PC-3 (cell line): ENCODE measurements around the gene MYL5. TPM values are rescaled to one million over a fixed set of nuclear protein-coding genes. Genes with fewer than 3 reads are reported as not detected.
A peak's percentile ranks its signal among the peaks of the same experiment; 100 is the strongest.

Experiments
- ATAC-seq: fragments of 200-7000 bp; cut with Tn5 transposase; 2 replicates; pipeline ENCODE4 v1.9.1; 2020; ENCODE audit warnings: mild to moderate bottlenecking, moderate library complexity
- BruUV-seq: library from RNA; stranded (reverse); fragments of 400-500 nt; replicated peaks from 2 replicates; lab custom pipeline; 2021; lab: Mats Ljungman, UMichigan
- CTCF ChIA-PET: fragments of 300-600 bp; sonication (Branson Sonifier 250); formaldehyde crosslinking; loops from one replicate; lab custom pipeline; 2022; ENCODE audit warnings: antibody characterized with exemption; lab: Charles Lee
- POLR2A ChIA-PET: fragments of 300-600 bp; sonication (Branson Sonifier 250); formaldehyde crosslinking; loops from one replicate; lab custom pipeline; 2022; ENCODE audit warnings: antibody characterized with exemption; ENCODE audit not compliant: unreplicated experiment; lab: Charles Lee
- DNase-seq: peaks from one replicate; pipeline ENCODE4 v3.0.0-alpha.2; 2015
- H2AFZ ChIP-seq: fragments of 300-600 bp; sonication (generic); 2 replicates; pipeline ENCODE4 v1.6.0; 2016; ENCODE audit warnings: antibody characterized with exemption, low read length
- H3F3A ChIP-seq: fragments of 300-600 bp; sonication (generic); one replicate; pipeline ENCODE4 v1.6.0; 2017; ENCODE audit warnings: antibody characterized with exemption, low read length, control low read depth, mild to moderate bottlenecking; ENCODE audit not compliant: unreplicated experiment
- H3K27ac ChIP-seq: fragments of 300-600 bp; sonication (generic); 2 replicates; pipeline ENCODE4 v1.5.1; 2016; ENCODE audit warnings: mild to moderate bottlenecking, low read length
- H3K27me3 ChIP-seq: fragments of 300-600 bp; sonication (generic); 2 replicates; pipeline ENCODE4 v1.6.1; 2016; ENCODE audit warnings: low read length, mixed read lengths
- H3K36me3 ChIP-seq: fragments of 300-600 bp; sonication (generic); 2 replicates; pipeline ENCODE4 v1.6.1; 2016; ENCODE audit warnings: low read depth, mixed run types, low read length, mixed read lengths
- H3K4me1 ChIP-seq: fragments of 300-600 bp; sonication (generic); 2 replicates; pipeline ENCODE4 v1.5.1; 2016; ENCODE audit warnings: low read length; ENCODE audit not compliant: insufficient read depth
- H3K4me2 ChIP-seq: fragments of 300-600 bp; sonication (generic); 2 replicates; pipeline ENCODE4 v1.6.0; 2016; ENCODE audit warnings: low read length
- H3K4me3 ChIP-seq: fragments of 300-600 bp; sonication (generic); 2 replicates; pipeline ENCODE4 v1.5.1; 2016; ENCODE audit warnings: mild to moderate bottlenecking, low read length, mixed read lengths
- H3K79me2 ChIP-seq: fragments of 300-600 bp; sonication (generic); 2 replicates; pipeline ENCODE4 v1.6.1; 2017; ENCODE audit warnings: low read length, mixed read lengths
- H3K9ac ChIP-seq: fragments of 300-600 bp; sonication (generic); 2 replicates; pipeline ENCODE4 v1.6.0; 2016; ENCODE audit warnings: mild to moderate bottlenecking, low read length
- H3K9me2 ChIP-seq: fragments of 300-600 bp; sonication (generic); replicated peaks from 2 replicates; pipeline ENCODE4 v1.6.1; 2016; ENCODE audit warnings: mixed run types, low read length, mixed read lengths
- H3K9me3 ChIP-seq: fragments of 300-600 bp; sonication (generic); 2 replicates; pipeline ENCODE4 v1.6.1; 2016; ENCODE audit warnings: low read length, mixed read lengths
- H4K20me1 ChIP-seq: fragments of 300-600 bp; sonication (generic); 2 replicates; pipeline ENCODE4 v1.6.1; 2016; ENCODE audit warnings: low read length, mixed read lengths
- EZH2 ChIP-seq: fragments of 300-600 bp; sonication (generic); IDR thresholded peaks from one replicate; pipeline ENCODE4 v1.6.1; 2017; ENCODE audit warnings: antibody characterized with exemption, mild to moderate bottlenecking, low read length; ENCODE audit not compliant: unreplicated experiment
- EZH2phosphoT487 ChIP-seq: fragments of 300-600 bp; sonication (generic); IDR thresholded peaks from 2 replicates; pipeline ENCODE4 v1.6.1; 2018; ENCODE audit warnings: mild to moderate bottlenecking, antibody characterized with exemption, low read length, borderline replicate concordance
- intact Hi-C: fragments of 100-400 bp; cut with micrococcal nuclease; formaldehyde crosslinking; loops from 2 replicates; pipeline ENCODE4 v1.9.0; 2023
- total RNA-seq: library from RNA; depleted of rRNA; stranded (reverse); fragments of >200 nt; gene quantifications from 2 replicates; pipeline ENCODE4 v1.2.3, GENCODE V29; 2014
- TF ChIP-seq, protein P1 (sequence below): fragments of 300-600 bp; sonication (generic); conservative IDR thresholded peaks from 2 replicates; pipeline ENCODE4 v1.5.1; 2017; ENCODE audit warnings: antibody characterized with exemption, low read depth, mild to moderate bottlenecking, low read length

Gene MYL5
- total RNA-seq, 1 experiment from 2014 or later = 15.2 TPM

GRCh38 chr4:683982-684622 lies 9.8 kb downstream of the MYL5 start:
- no peaks in the 10 kb centered on the region for H3K79me2 ChIP-seq
- ATAC-seq = no peak
- no peaks in the 10 kb centered on the region for H3K27me3 ChIP-seq
- H4K20me1 ChIP-seq = no peaks in the 10 kb centered on the region
- peak; percentile 49 for DNase-seq
- H3K36me3 ChIP-seq = no peaks in the 10 kb centered on the region
- intact Hi-C loops = no loop called here
- no peak overlapping the region for H3K9ac ChIP-seq
- no TSS peak for BruUV-seq
- no peak overlapping the region for H3K4me2 ChIP-seq
- TF ChIP-seq, protein P1, sequence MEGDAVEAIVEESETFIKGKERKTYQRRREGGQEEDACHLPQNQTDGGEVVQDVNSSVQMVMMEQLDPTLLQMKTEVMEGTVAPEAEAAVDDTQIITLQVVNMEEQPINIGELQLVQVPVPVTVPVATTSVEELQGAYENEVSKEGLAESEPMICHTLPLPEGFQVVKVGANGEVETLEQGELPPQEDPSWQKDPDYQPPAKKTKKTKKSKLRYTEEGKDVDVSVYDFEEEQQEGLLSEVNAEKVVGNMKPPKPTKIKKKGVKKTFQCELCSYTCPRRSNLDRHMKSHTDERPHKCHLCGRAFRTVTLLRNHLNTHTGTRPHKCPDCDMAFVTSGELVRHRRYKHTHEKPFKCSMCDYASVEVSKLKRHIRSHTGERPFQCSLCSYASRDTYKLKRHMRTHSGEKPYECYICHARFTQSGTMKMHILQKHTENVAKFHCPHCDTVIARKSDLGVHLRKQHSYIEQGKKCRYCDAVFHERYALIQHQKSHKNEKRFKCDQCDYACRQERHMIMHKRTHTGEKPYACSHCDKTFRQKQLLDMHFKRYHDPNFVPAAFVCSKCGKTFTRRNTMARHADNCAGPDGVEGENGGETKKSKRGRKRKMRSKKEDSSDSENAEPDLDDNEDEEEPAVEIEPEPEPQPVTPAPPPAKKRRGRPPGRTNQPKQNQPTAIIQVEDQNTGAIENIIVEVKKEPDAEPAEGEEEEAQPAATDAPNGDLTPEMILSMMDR = peak; percentile 67
- TF ChIP-seq EZH2 = no peak
- TF ChIP-seq EZH2phosphoT487 = no peak
- ChIA-PET POLR2A (no interaction called here), CTCF (no interaction called here)
- H3K9me2 ChIP-seq = no peaks in the 10 kb centered on the region
- H3K27ac ChIP-seq = no peak overlapping the region
- no peak overlapping the region for H3K4me3 ChIP-seq
- no peaks in the 10 kb centered on the region for H3K9me3 ChIP-seq
- peaks cover 23% of the 10 kb centered on the region for H3K4me1 ChIP-seq
- no peaks in the 10 kb centered on the region for H3F3A ChIP-seq
- no peak overlapping the region for H2AFZ ChIP-seq

DNA sequence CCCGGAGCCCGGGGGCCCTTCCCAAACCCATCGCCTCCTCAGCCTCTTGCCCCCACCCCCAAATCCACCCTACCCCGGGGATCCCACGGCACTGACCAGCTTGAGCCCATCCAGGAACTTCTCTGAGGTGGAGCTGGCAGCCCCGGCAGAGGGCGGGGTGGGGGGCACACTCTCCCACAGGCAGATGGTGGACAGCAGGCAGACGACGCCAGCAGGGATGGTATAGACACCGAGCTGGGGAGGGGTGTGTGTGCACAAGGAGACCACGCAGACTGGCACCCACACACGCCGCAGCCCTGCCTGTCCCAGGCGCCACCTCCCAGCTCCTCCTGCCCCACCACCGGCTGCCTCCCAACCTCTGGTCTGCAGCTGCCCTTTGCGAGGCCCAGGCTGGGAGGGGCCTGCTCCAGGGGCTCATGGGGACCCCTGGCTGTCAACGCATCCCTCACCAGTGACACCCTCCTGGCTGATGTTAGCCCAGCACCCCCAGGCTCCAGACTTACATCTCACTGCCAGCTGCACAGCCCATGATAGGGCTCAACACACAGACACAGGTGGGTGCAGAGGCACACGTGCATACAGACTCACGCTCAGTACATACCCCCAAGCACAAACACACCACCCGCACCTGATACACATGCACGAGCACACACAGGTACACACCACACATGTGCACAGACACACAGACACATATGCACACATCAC lies 10.4 kb downstream of the MYL5 start:
- Histone ChIP-seq H3F3A (no peaks in the 10 kb centered on the region), H3K27me3 (no peaks in the 10 kb centered on the region), H3K27ac (no peak overlapping the region), H3K4me3 (no peak overlapping the region), H3K4me2 (no peak overlapping the region), H3K9me3 (no peaks in the 10 kb centered on the region), H4K20me1 (no peaks in the 10 kb centered on the region), H3K9ac (no peak overlapping the region), H3K9me2 (no peaks in the 10 kb centered on the region), H3K79me2 (no peaks in the 10 kb centered on the region), H3K36me3 (no peaks in the 10 kb centered on the region), H2AFZ (no peak overlapping the region), H3K4me1 (peaks cover 23% of the 10 kb centered on the region)
- TF ChIP-seq, protein P1 = no peak
- no peak for TF ChIP-seq EZH2phosphoT487
- POLR2A ChIA-PET = no interaction called here
- CTCF ChIA-PET = no interaction called here
- intact Hi-C loops = no loop called here
- ATAC-seq (no peak), DNase-seq (no peak)
- BruUV-seq = no TSS peak
